Fibroblast of pulmonary artery (primary cell): ENCODE measurements around the gene CABLES1.
A peak's percentile ranks its signal among the peaks of the same experiment; 100 is the strongest.

Experiments
- DNase-seq: peaks from one replicate; pipeline ENCODE4 v3.0.0-alpha.2; 2010; ENCODE audit warnings: low read depth
- H3K4me3 ChIP-seq: replicated peaks from 2 replicates; pipeline ENCODE4 v1.5.1; 2011; ENCODE audit warnings: low read depth, mild to moderate bottlenecking, control low read depth, low read length, moderate library complexity
- TF ChIP-seq, protein P1 (sequence below): IDR thresholded peaks from 2 replicates; pipeline ENCODE4 v1.5.1; 2011; ENCODE audit warnings: mild to moderate bottlenecking, control low read depth, low read length, inconsistent platforms; ENCODE audit errors: missing control alignments

Gene CABLES1

DNA sequence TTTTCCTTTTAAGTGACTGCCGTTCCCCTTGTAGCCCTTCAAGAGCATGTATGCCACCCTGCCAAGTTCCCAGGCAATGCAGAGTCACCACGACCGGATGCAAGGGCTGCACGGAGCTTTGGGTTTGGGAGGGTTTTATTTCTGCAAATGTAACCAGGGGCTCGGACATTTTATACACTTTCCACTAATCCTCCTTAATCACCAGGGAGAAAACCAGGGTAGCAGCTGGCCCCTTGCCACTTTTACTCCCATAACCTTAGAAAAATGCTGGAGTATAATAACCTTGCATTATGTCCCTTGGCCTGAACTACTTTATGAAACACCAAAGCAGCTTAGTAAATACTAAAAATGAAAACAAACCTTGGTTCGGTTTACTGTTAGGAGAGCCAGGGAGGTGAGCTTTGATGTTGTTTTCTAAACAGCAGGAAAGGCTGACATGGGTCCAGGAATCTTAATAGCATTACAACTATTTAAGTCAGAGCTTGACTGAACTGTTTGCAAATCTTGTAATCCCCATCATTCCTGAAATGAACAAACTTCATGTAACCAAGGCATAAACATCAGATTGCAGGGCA, 165.0 kb downstream of the CABLES1 start:
- DNase-seq, result no peak
- TF ChIP-seq, protein P1, sequence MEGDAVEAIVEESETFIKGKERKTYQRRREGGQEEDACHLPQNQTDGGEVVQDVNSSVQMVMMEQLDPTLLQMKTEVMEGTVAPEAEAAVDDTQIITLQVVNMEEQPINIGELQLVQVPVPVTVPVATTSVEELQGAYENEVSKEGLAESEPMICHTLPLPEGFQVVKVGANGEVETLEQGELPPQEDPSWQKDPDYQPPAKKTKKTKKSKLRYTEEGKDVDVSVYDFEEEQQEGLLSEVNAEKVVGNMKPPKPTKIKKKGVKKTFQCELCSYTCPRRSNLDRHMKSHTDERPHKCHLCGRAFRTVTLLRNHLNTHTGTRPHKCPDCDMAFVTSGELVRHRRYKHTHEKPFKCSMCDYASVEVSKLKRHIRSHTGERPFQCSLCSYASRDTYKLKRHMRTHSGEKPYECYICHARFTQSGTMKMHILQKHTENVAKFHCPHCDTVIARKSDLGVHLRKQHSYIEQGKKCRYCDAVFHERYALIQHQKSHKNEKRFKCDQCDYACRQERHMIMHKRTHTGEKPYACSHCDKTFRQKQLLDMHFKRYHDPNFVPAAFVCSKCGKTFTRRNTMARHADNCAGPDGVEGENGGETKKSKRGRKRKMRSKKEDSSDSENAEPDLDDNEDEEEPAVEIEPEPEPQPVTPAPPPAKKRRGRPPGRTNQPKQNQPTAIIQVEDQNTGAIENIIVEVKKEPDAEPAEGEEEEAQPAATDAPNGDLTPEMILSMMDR, result no peak
- H3K4me3 ChIP-seq, result no peak overlapping the region

DNA sequence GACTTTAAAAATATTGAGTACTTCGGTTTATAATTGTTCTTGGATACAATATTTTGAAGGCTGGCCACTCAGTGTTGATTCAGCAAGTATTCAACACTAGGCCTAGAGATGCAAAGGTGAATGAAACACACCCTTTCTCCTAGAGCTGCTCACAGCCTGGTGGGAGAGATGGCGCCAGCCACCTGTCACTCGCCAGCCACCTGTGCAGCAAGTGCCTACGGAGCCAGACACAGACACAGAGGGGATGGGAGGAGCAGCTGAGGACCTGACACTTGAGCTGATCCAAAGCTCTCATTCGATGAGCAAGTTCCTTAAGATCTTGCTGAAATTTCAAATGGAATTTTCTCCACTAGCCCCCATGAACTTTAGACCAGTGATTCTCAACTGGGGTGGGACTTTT, 166.7 kb downstream of the CABLES1 start:
- no peak for DNase-seq
- TF ChIP-seq, protein P1, result no peak
- no peak overlapping the region for H3K4me3 ChIP-seq

DNA sequence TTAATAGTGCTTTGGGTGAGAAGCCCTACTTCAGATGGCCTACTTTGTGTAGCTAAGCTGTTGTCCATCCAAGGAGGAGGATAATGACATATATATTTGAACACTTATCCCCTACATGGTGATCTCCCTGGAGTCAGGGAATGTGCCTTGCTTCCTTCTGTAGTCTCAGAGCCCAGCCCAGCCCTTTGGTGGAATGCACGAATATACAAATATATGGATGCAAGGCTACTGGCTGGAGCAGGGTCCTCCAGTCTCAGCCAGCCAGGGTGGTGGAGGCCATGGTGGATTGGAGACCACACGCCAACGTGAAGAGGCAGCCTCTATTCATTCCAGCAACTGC, 167.2 kb downstream of the CABLES1 start:
- TF ChIP-seq, protein P1, result no peak
- H3K4me3 ChIP-seq, result no peak overlapping the region
- DNase-seq, result no peak

DNA sequence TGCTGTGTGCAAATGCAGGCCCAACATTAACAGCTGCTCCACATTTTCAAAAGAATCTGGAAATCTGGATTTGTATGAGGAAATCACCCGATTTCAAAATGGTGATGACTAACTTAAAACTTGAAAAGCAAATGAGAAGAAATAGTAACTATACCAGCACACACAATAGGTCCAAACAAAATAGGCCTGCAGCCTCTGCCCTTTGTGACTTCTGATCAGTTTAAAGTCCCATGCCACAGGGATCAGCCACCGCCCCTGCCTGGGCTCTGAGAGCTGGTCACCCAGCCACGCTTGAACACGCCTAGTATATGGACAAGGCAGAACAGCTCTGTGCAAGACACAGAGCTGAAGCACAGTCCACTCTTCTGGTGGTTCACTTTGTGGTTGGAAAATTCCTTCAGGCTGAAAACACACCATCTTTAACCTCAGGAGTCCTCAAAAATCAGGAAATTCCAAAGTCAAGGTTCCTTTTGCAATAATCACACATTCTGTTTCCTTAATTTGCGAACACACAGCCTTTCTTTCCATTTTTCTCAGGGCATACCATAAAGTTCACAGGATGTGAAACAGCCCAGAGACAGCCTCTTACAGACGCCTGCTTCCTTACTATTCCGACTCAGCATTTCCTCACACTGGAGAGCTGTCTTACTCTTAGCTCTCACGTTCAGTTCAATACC, 167.7 kb downstream of the CABLES1 start:
- TF ChIP-seq, protein P1, result no peak
- DNase-seq, result peak; percentile 91

DNA sequence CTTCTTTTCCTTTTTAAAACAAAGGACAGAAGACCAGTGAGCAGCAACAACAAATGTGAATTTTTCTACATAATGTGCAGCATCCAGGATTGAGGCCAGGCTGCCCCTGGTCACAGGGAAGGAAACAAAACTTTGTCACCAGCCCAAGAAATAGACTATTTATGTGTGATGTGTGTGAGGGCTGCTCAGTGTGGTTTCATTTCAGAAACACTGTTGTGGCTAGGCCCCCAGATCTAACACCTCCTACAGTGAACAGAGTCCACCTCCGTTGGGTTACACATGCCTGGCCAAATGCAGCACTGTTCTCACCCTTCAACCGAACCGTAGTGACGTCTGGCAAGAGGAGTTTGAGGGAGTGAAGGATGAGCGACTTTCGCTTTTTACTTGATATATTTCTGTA, 171.5 kb downstream of the CABLES1 start:
- DNase-seq, result no peak
- TF ChIP-seq, protein P1, result no peak
- no peak overlapping the region for H3K4me3 ChIP-seq

More for the DNA sequence above, 167.7 kb downstream of the CABLES1 start:
- no peak overlapping the region for H3K4me3 ChIP-seq

DNA sequence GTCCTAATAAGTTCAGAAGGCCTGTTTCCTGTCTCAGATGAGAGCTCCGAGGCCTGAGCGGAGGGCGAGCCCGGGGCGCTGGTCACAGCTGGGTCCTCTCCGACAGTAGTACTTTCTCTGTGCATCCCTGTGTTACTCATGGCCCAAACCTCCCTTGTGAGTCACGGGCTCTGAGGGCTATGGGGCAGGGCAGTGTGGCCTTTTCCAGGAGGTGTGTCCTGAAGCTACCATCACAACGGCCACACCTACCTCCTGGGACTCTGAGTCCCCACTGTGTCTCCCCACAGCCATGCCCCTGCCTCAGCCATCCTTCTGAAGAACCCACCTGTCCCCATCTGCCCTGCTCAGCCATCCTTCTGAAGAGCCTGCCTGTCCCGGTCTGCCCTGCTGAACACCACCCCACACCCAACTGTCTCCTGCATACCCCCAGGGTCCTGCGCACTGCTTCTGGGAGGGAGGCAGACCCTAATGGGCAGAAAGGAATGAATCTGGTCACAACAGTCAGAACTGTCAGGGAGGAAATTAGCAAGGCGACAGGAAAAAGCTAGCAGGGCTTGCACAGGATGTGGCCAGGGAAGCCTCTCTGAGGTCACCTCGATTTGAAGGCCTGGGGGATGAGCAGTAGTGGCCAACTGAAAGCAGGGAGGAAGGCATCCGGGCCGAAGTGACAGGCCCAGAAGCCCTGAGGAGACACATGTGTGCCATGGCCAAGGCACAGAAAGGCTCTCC, 172.4 kb downstream of the CABLES1 start:
- no peak overlapping the region for H3K4me3 ChIP-seq
- peak; percentile 53 for DNase-seq
- TF ChIP-seq, protein P1, result no peak
